ENCODE data around the gene CHMP2B. TPM values are rescaled to one million over a fixed set of nuclear protein-coding genes. Genes with fewer than 3 reads are reported as not detected.

Gene CHMP2B
- total RNA-seq, 3 donors from 2014 or later (not counting 1 experiment from before 2014, with no cell fraction given), result 22.0 to 34.2 (median 29.1) TPM

- no peaks in the 10 kb centered on the region for H3K9me3 ChIP-seq (ENCODE audit: control insufficient read depth, insufficient read depth, low read length)
- H3K27ac ChIP-seq (ENCODE audit: low read length), result no peak overlapping the region
- Mint-ChIP-seq H3K27ac (no peak overlapping the region), H3K4me3 (no peak overlapping the region), H3K4me1 (no peaks in the 10 kb centered on the region), H3K9me3 (peaks cover 0 to 2% of the 10 kb centered on the region in 2 donors), H3K36me3 (no peaks in the 10 kb centered on the region), H3K27me3 (ENCODE audit: low read depth in 2 of 2) (peaks cover 2 to 7% of the 10 kb centered on the region in 2 donors)
- H3K4me3 ChIP-seq (ENCODE audit: low read length), result no peak overlapping the region
- H3K36me3 ChIP-seq (ENCODE audit: control insufficient read depth, insufficient read depth, low read length), result no peaks in the 10 kb centered on the region
- H3K27me3 ChIP-seq (ENCODE audit: control insufficient read depth, insufficient read depth, low read length), result no peaks in the 10 kb centered on the region
- TF ChIP-seq CTCF (IDR thresholded peaks at IDR 0.05), result no peak
- 92% methylated on average over 2 of the region's 2 CpGs for WGBS (ENCODE audit: insufficient coverage)
- intact Hi-C loops (cut with micrococcal nuclease), result no loop called here
- no peaks in the 10 kb centered on the region for H3K4me1 ChIP-seq (ENCODE audit: control insufficient read depth, insufficient read depth, low read length)
- no peak for DNase-seq
- ATAC-seq, result no peak
These were observed 40.4 kb upstream of the CHMP2B start for GRCh38 chr3:87186608-87187159.

GRCh38 chr3:87191175-87191574, 35.9 kb upstream of the CHMP2B start:
- Mint-ChIP-seq H3K9me3 (peaks cover 0 to 5% of the 10 kb centered on the region in 2 donors), H3K27ac (no peak overlapping the region), H3K4me1 (no peaks in the 10 kb centered on the region), H3K36me3 (no peaks in the 10 kb centered on the region), H3K4me3 (no peak overlapping the region), H3K27me3 (ENCODE audit: low read depth in 2 of 2) (peaks cover 2 to 7% of the 10 kb centered on the region in 2 donors)
- Histone ChIP-seq H3K4me1 (ENCODE audit: control insufficient read depth, insufficient read depth, low read length) (no peaks in the 10 kb centered on the region), H3K27ac (ENCODE audit: low read length) (no peak overlapping the region), H3K4me3 (ENCODE audit: low read length) (no peak overlapping the region), H3K27me3 (ENCODE audit: control insufficient read depth, insufficient read depth, low read length) (no peaks in the 10 kb centered on the region), H3K36me3 (ENCODE audit: control insufficient read depth, insufficient read depth, low read length) (no peaks in the 10 kb centered on the region), H3K9me3 (ENCODE audit: control insufficient read depth, insufficient read depth, low read length) (no peaks in the 10 kb centered on the region)
- TF ChIP-seq CTCF (IDR thresholded peaks at IDR 0.05), result no peak
- ATAC-seq, result no peak
- no peak for DNase-seq
- intact Hi-C loops (cut with micrococcal nuclease), result no loop called here
- no CpG with 5 or more reads among the region's 2 CpGs for WGBS (ENCODE audit: insufficient coverage)

GRCh38 chr3:87191641-87192040, 35.5 kb upstream of the CHMP2B start:
- ATAC-seq (no peak), DNase-seq (no peak)
- H3K4me1 ChIP-seq (ENCODE audit: control insufficient read depth, insufficient read depth, low read length), result no peaks in the 10 kb centered on the region
- no peaks in the 10 kb centered on the region for H3K36me3 Mint-ChIP-seq
- intact Hi-C loops (cut with micrococcal nuclease), result no loop called here
- no peak overlapping the region for H3K27ac Mint-ChIP-seq
- peaks cover 2 to 7% of the 10 kb centered on the region in 2 donors for H3K27me3 Mint-ChIP-seq (ENCODE audit: low read depth in 2 of 2)
- no peak overlapping the region for H3K27ac ChIP-seq (ENCODE audit: low read length)
- no peaks in the 10 kb centered on the region for H3K36me3 ChIP-seq (ENCODE audit: control insufficient read depth, insufficient read depth, low read length)
- no peak overlapping the region for H3K4me3 ChIP-seq (ENCODE audit: low read length)
- no peaks in the 10 kb centered on the region for H3K27me3 ChIP-seq (ENCODE audit: control insufficient read depth, insufficient read depth, low read length)
- peaks cover 0 to 5% of the 10 kb centered on the region in 2 donors for H3K9me3 Mint-ChIP-seq
- no peaks in the 10 kb centered on the region for H3K9me3 ChIP-seq (ENCODE audit: control insufficient read depth, insufficient read depth, low read length)
- no peak overlapping the region for H3K4me3 Mint-ChIP-seq
- TF ChIP-seq CTCF (IDR thresholded peaks at IDR 0.05), result no peak
- H3K4me1 Mint-ChIP-seq, result no peaks in the 10 kb centered on the region

DNA sequence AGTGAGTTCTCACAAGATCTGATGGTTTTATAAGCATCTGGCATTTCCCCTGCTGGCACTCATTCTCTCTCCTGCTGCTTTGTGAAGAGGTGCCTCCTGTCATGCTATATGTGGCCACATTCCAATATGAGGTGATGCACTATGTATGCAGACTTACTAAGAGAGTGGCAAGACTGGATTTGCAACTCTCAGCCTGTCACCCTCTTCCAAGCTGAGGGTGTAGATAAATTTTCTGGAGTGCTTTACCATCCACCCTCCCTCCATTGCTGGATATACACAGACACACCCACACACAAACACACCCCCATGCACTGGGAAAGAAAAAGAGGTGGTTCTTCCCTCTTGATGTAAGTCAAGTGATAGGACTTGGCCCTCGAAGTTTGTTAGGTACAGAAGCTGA, 30.2 kb upstream of the CHMP2B start:
- no peaks in the 10 kb centered on the region for H3K4me1 Mint-ChIP-seq
- TF ChIP-seq CTCF (IDR thresholded peaks at IDR 0.05), result no peak
- Histone ChIP-seq H3K27ac (ENCODE audit: low read length) (no peak overlapping the region), H3K27me3 (ENCODE audit: control insufficient read depth, insufficient read depth, low read length) (no peaks in the 10 kb centered on the region), H3K36me3 (ENCODE audit: control insufficient read depth, insufficient read depth, low read length) (no peaks in the 10 kb centered on the region), H3K4me3 (ENCODE audit: low read length) (no peak overlapping the region), H3K9me3 (ENCODE audit: control insufficient read depth, insufficient read depth, low read length) (no peaks in the 10 kb centered on the region), H3K4me1 (ENCODE audit: control insufficient read depth, insufficient read depth, low read length) (no peaks in the 10 kb centered on the region)
- ATAC-seq (no peak), DNase-seq (no peak)
- H3K9me3 Mint-ChIP-seq, result peaks cover 2 to 5% of the 10 kb centered on the region in 2 donors
- H3K27ac Mint-ChIP-seq, result no peak overlapping the region
- H3K4me3 Mint-ChIP-seq, result no peak overlapping the region
- intact Hi-C loops (cut with micrococcal nuclease), result no loop called here
- WGBS (ENCODE audit: insufficient coverage), result 76% methylated on average over 1 of the region's 1 CpG
- peaks cover 0 to 2% of the 10 kb centered on the region in 2 donors for H3K27me3 Mint-ChIP-seq (ENCODE audit: low read depth in 2 of 2)
- H3K36me3 Mint-ChIP-seq, result no peaks in the 10 kb centered on the region

Data from natural killer cell (primary cell).